H1 (cell line): ENCODE data around the gene THAP2. TPM values are rescaled to one million over a fixed set of nuclear protein-coding genes. Genes with fewer than 3 reads are reported as not detected.

Experiments used
- CTCF ChIA-PET: fragments of 300-600 bp; sonication (Branson Sonifier 250); formaldehyde crosslinking; loops from one replicate; lab custom pipeline; 2021; ENCODE audit not compliant: partially characterized antibody; lab: Charles Lee
- POLR2A ChIA-PET: fragments of 300-600 bp; sonication (Branson Sonifier 250); formaldehyde crosslinking; loops from one replicate; lab custom pipeline; 2021; ENCODE audit warnings: inconsistent platforms; ENCODE audit not compliant: partially characterized antibody; lab: Charles Lee
- DNase-seq, 2 experiments: peaks; one replicate each; pipeline versions ENCODE4 v3.0.0 to v3.0.0-alpha.2; 2010 to 2022; ENCODE audit warnings: low spot score in 2 of 2, low read depth in 1 of 2, mixed read lengths in 1 of 2
- FAIRE-seq: peaks from 2 replicates; lab custom pipeline; 2011; peaks lifted over from hg19 to GRCh38; lab: Jason Lieb, UNC
- H2AFZ ChIP-seq: 2 replicates; pipeline ENCODE4 v1.8.1; 2012; ENCODE audit warnings: low read length, inconsistent platforms
- H2AK5ac ChIP-seq: 2 replicates; pipeline ENCODE4 v1.6.1; 2013; ENCODE audit warnings: low read depth, low read length
- H2BK120ac ChIP-seq: replicated peaks from 2 replicates; pipeline ENCODE3; 2013; ENCODE audit warnings: low read depth, low read length, inconsistent platforms
- H2BK12ac ChIP-seq: 2 replicates; pipeline ENCODE4 v1.6.1; 2013; ENCODE audit warnings: low read depth, low read length
- H2BK15ac ChIP-seq: 2 replicates; pipeline ENCODE4 v1.6.1; 2013; ENCODE audit warnings: low read length
- H2BK20ac ChIP-seq: 2 replicates; pipeline ENCODE4 v1.6.1; 2013; ENCODE audit warnings: low read length
- H2BK5ac ChIP-seq: 2 replicates; pipeline ENCODE4 v1.6.1; 2013; ENCODE audit warnings: low read depth, low read length
- H3K14ac ChIP-seq: 2 replicates; pipeline ENCODE4 v1.6.1; 2013; ENCODE audit warnings: inconsistent platforms; ENCODE audit not compliant: insufficient read length
- H3K18ac ChIP-seq: 2 replicates; pipeline ENCODE4 v1.6.1; 2013; ENCODE audit warnings: low read length; ENCODE audit errors: extremely low read depth
- H3K23ac ChIP-seq: 2 replicates; pipeline ENCODE4 v1.6.1; 2013; ENCODE audit warnings: inconsistent platforms; ENCODE audit not compliant: insufficient read length
- H3K23me2 ChIP-seq: 2 replicates; pipeline ENCODE4 v1.6.1; 2013; ENCODE audit warnings: low read depth, low read length
- H3K27ac ChIP-seq: 2 replicates; pipeline ENCODE4 v1.6.1; 2011; ENCODE audit warnings: low read depth, low read length, inconsistent platforms
- H3K27me3 ChIP-seq, 4 experiments: replicated peaks in 1 of 4; 1 replicate in 1 of 4; 2 replicates in 3 of 4; pipeline versions ENCODE4 v1.6.1 to v1.8.1; 2011 to 2013; ENCODE audit warnings: low read length in 3 of 4, mild to moderate bottlenecking in 3 of 4, inconsistent platforms in 2 of 4, mixed read lengths in 2 of 4, moderate library complexity in 1 of 4; ENCODE audit not compliant: control insufficient read depth in 3 of 4, insufficient read depth in 3 of 4; ENCODE audit errors: extremely low read depth in 1 of 4
- H3K36me3 ChIP-seq, 4 experiments: 2 replicates each; pipeline versions ENCODE4 v1.6.1 to v1.8.1; 2011 to 2013; ENCODE audit warnings: mild to moderate bottlenecking in 4 of 4, low read length in 3 of 4, moderate library complexity in 2 of 4, control low read depth in 1 of 4, inconsistent platforms in 1 of 4; ENCODE audit not compliant: insufficient read depth in 4 of 4, control insufficient read depth in 2 of 4
- H3K4ac ChIP-seq: replicated peaks from 2 replicates; pipeline ENCODE3; 2013; ENCODE audit warnings: low read length, low read depth, mixed read lengths, inconsistent platforms; ENCODE audit not compliant: insufficient read length
- H3K4me1 ChIP-seq, 4 experiments: replicated peaks in 1 of 4; 1 replicate in 1 of 4; 2 replicates in 3 of 4; pipeline versions ENCODE4 v1.6.1 to v1.8.1; 2011 to 2013; ENCODE audit warnings: low read length in 3 of 4, inconsistent platforms in 2 of 4, mixed read lengths in 1 of 4; ENCODE audit not compliant: insufficient read depth in 4 of 4, control insufficient read depth in 3 of 4
- H3K4me2 ChIP-seq, 2 experiments: 2 replicates each; pipeline versions ENCODE4 v1.6.1 to v1.8.1; 2011 to 2013; ENCODE audit warnings: low read depth in 2 of 2, low read length in 2 of 2, control low read depth in 1 of 2, inconsistent platforms in 1 of 2, mild to moderate bottlenecking in 1 of 2; ENCODE audit not compliant: insufficient read depth in 1 of 2
- H3K4me3 ChIP-seq, 4 experiments: fragments of 200-600, 300-600 bp in 1 of 4; sonication (generic), shearing (Covaris generic), sonication (Bioruptor Twin) in 1 of 4; 2 replicates each; pipeline versions ENCODE4 v1.5.1 to v1.8.1; 2011 to 2016; ENCODE audit warnings: low read length in 4 of 4, low read depth in 3 of 4, control low read depth in 2 of 4, inconsistent platforms in 2 of 4, mild to moderate bottlenecking in 2 of 4, mixed read lengths in 1 of 4, moderate library complexity in 1 of 4; ENCODE audit not compliant: insufficient read depth in 2 of 4; ENCODE audit errors: extremely low read depth in 1 of 4
- H3K56ac ChIP-seq: replicated peaks from 2 replicates; pipeline ENCODE3; 2013; ENCODE audit warnings: low read depth, mild to moderate bottlenecking, mixed read lengths, low read length, inconsistent platforms; ENCODE audit not compliant: insufficient read length
- H3K79me1 ChIP-seq: 2 replicates; pipeline ENCODE4 v1.6.1; 2013; ENCODE audit warnings: low read depth, low read length, control low read depth
- H3K79me2 ChIP-seq, 2 experiments: 2 replicates each; pipeline versions ENCODE4 v1.6.1 to v1.8.1; 2012 to 2013; ENCODE audit warnings: low read length in 2 of 2, mild to moderate bottlenecking in 2 of 2, inconsistent platforms in 1 of 2; ENCODE audit not compliant: insufficient read depth in 2 of 2, control insufficient read depth in 1 of 2
- H3K9ac ChIP-seq, 4 experiments: replicated peaks in 1 of 4; 1 replicate in 1 of 4; 2 replicates in 3 of 4; pipeline versions ENCODE4 v1.6.1 to v1.8.1; 2011 to 2013; ENCODE audit warnings: low read depth in 3 of 4, low read length in 3 of 4, control low read depth in 2 of 4, mild to moderate bottlenecking in 2 of 4, moderate library complexity in 2 of 4, inconsistent platforms in 1 of 4; ENCODE audit errors: extremely low read depth in 1 of 4
- H3K9me3 ChIP-seq, 2 experiments: 2 replicates each; pipeline versions ENCODE4 v1.6.1 to v1.8.1; 2012 to 2013; ENCODE audit warnings: mild to moderate bottlenecking in 2 of 2, moderate library complexity in 2 of 2, control low read depth in 1 of 2, inconsistent platforms in 1 of 2, low read depth in 1 of 2, low read length in 1 of 2, mixed read lengths in 1 of 2; ENCODE audit not compliant: insufficient read depth in 2 of 2
- H4K20me1 ChIP-seq, 2 experiments: replicated peaks in 1 of 2; 2 replicates each; pipeline versions ENCODE3 to v1.8.1; 2011 to 2013; ENCODE audit warnings: inconsistent platforms in 2 of 2, low read length in 2 of 2, mild to moderate bottlenecking in 1 of 2; ENCODE audit not compliant: insufficient read depth in 2 of 2, control insufficient read depth in 1 of 2
- H4K5ac ChIP-seq: 2 replicates; pipeline ENCODE4 v1.6.1; 2013; ENCODE audit warnings: low read length, low read depth, mixed read lengths, inconsistent platforms; ENCODE audit not compliant: insufficient read length
- H4K8ac ChIP-seq: 2 replicates; pipeline ENCODE4 v1.8.0; 2013; ENCODE audit warnings: mild to moderate bottlenecking, moderate library complexity, low read length, inconsistent platforms; ENCODE audit not compliant: insufficient read depth; ENCODE audit errors: extremely low read depth
- H4K91ac ChIP-seq: replicated peaks from 2 replicates; pipeline ENCODE3; 2013; ENCODE audit warnings: low read length, mixed read lengths, inconsistent platforms; ENCODE audit not compliant: insufficient read length
- SIN3A ChIP-seq, 2 experiments: IDR thresholded peaks in 1 of 2; conservative IDR thresholded peaks in 1 of 2; 2 replicates each; pipeline ENCODE4 v1.6.1; 2011 to 2012; ENCODE audit warnings: low read length in 2 of 2, improper control_type of control experiment in 1 of 2, low read depth in 1 of 2, mild to moderate bottlenecking in 1 of 2
- WGBS, 2 experiments: shearing (Covaris generic) in 1 of 2; methylation state at CpG; one replicate each; pipeline versions ENCODE4 v1.1.6 to v1.1.7; 2013 to 2015; ENCODE audit warnings: low lambda C conversion rate in 2 of 2, mixed read lengths in 2 of 2, inconsistent platforms in 1 of 2, low coverage in 1 of 2, missing lambda C conversion rate in 1 of 2; ENCODE audit not compliant: insufficient replicate concordance in 2 of 2, insufficient coverage in 1 of 2, insufficient read length in 1 of 2; ENCODE audit errors: extremely low coverage in 1 of 2, missing lambda C conversion rate in 1 of 2; 5-methylcytosine and 5-hydroxymethylcytosine counted together
- polyA plus RNA-seq, 7 experiments: library from polyadenylated mRNA; depleted of rRNA in 3 of 7; stranded (reverse) in 5 of 7; unstranded in 2 of 7; fragments of >200 nt in 5 of 7; fragments of 200-250 nt in 2 of 7; gene quantifications; 1 replicate in 5 of 7; 2 replicates in 1 of 7; 4 replicates in 1 of 7; pipeline versions ENCODE4 v1.2.1 to v1.2.3, GENCODE V29; 2011 to 2013; ENCODE audit warnings: missing spikeins in 2 of 7, mixed read lengths in 2 of 7
- total RNA-seq: library from RNA; stranded (reverse); fragmentation: NEBNext Ultra II Directional; extraction: Animal tissue kit (Norgen Biotek cat#: 25700); gene quantifications from 2 replicates; pipeline ENCODE4 v1.2.1, GENCODE V29; 2021

THAP2 gene
- total and polyA plus RNA-seq, 2 of the 8 experiments (the other 6 are each of a cell fraction or from before 2014, with no cell fraction given), result 1.8 to 5.3 TPM

DNA sequence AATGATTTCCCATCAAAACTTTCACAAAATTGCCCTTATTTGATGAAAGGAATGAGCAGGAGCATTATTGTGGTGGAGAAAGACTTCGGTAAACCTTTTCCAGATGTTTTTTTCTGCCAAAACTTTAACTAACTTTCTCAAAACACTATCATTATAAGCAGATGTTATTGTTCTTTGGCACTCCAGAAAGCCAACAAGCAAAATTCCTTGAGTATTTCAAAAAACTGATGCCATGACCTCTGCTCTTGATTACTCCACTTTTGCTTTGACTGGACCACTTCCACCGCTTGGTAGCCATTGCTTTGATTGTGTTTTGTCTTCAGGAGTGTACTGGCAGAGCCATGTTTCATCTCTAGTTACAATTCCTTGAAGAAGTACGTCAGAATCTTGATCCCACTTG is 60.9 kb downstream of the THAP2 start:
- H3K4me1 ChIP-seq, result no peaks in the 10 kb centered on the region
- H3K23ac ChIP-seq, result no peak overlapping the region
- CTCF ChIA-PET, result interaction anchor here (0.6 to 5.0 kb wide), 2 partner anchors 23 to 80 kb away, joined by 3 to 24 read pairs; no protein-coding TSS in a partner anchor
- H3K56ac ChIP-seq, result no peak overlapping the region
- H3K36me3 ChIP-seq, result no peaks in the 10 kb centered on the region
- H3K4me3 ChIP-seq, result no peak overlapping the region
- no peak for TF ChIP-seq SIN3A (conservative IDR thresholded peaks at IDR 0.05 in 1 of 2, IDR thresholded peaks at IDR 0.05 in 1 of 2; ENCODE audit: low read depth in 1 of 2, low read length in 2 of 2)
- no peak overlapping the region for H2AFZ ChIP-seq
- no peak overlapping the region for H2BK20ac ChIP-seq
- no peaks in the 10 kb centered on the region for H3K79me1 ChIP-seq
- no peak overlapping the region for H2AK5ac ChIP-seq
- H4K8ac ChIP-seq, result no peak overlapping the region
- no peak overlapping the region for H3K18ac ChIP-seq
- H3K4ac ChIP-seq, result no peak overlapping the region
- H2BK5ac ChIP-seq, result no peak overlapping the region
- no peaks in the 10 kb centered on the region for H4K20me1 ChIP-seq
- no peak overlapping the region for H4K5ac ChIP-seq
- no peak overlapping the region for H4K91ac ChIP-seq
- no peak overlapping the region for H2BK120ac ChIP-seq
- H3K4me2 ChIP-seq, result no peak overlapping the region
- H3K14ac ChIP-seq, result no peak overlapping the region
- no peak overlapping the region for H3K9ac ChIP-seq
- H3K79me2 ChIP-seq, result no peaks in the 10 kb centered on the region
- no peak overlapping the region for H2BK15ac ChIP-seq
- H3K27me3 ChIP-seq, result no peaks in the 10 kb centered on the region
- no peaks in the 10 kb centered on the region for H3K23me2 ChIP-seq
- no peaks in the 10 kb centered on the region for H3K9me3 ChIP-seq
- H2BK12ac ChIP-seq, result no peak overlapping the region
- H3K27ac ChIP-seq, result no peak overlapping the region
- no peak for DNase-seq
- no peak for FAIRE-seq
- 89% methylated on average over 3 of the region's 3 CpGs; no CpG with 5 or more reads in 1 of the 2 experiments for WGBS, 2 experiments
- POLR2A ChIA-PET, result no interaction called here
